WTC11 (cell line): ENCODE results near the gene FAM241A.
"Not testable (repeated sequence)": the region's sequence is repeated elsewhere in the genome, so short reads cannot be mapped to it uniquely, and the experiment has no call there.

ENCODE experiments used
- CTCF ChIP-seq: fragments of 200-600 bp; IDR thresholded peaks from 2 replicates; pipeline ENCODE4 v1.8.0; 2022; ENCODE audit warnings: antibody characterized with exemption
- JUN ChIP-seq: sonication (generic); formaldehyde crosslinking; IDR thresholded peaks from 2 replicates; pipeline ENCODE4 v1.8.0; 2023; ENCODE audit warnings: mild to moderate bottlenecking, missing genetic modification reagents
- ZNF423 ChIP-seq: fragments of 250-450 bp; sonication (Bioruptor Pico); IDR thresholded peaks from 2 replicates; pipeline ENCODE4 v2.1.2; 2022; ENCODE audit warnings: mild to moderate bottlenecking, moderate library complexity

DNA sequence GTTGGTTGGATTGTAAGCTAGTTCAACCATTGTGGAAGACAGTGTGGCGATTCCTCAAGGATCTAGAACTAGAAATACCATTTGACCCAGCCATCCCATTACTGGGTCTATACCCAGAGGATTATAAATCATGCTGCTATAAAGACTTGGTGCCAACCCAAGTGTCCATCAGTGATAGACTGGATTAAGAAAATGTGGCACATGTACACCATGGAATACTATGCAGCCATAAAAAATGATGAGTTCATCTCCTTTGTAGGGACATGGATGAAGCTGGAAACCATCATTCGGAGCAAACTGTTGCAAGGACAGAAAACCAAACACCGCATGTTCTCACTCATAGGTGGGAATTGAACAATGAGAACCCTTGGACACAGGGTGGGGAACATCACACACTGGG lies 18.5 kb downstream of the FAM241A start:
- TF ChIP-seq CTCF; JUN (CRISPR knock-in tag); ZNF423 (CRISPR knock-in tag): not testable (repeated sequence)
